Measurements from ENCODE around the gene ACO2.
"Not testable (repeated sequence)": the region's sequence is repeated elsewhere in the genome, so short reads cannot be mapped to it uniquely, and the experiment has no call there.

The ACO2 gene

DNA sequence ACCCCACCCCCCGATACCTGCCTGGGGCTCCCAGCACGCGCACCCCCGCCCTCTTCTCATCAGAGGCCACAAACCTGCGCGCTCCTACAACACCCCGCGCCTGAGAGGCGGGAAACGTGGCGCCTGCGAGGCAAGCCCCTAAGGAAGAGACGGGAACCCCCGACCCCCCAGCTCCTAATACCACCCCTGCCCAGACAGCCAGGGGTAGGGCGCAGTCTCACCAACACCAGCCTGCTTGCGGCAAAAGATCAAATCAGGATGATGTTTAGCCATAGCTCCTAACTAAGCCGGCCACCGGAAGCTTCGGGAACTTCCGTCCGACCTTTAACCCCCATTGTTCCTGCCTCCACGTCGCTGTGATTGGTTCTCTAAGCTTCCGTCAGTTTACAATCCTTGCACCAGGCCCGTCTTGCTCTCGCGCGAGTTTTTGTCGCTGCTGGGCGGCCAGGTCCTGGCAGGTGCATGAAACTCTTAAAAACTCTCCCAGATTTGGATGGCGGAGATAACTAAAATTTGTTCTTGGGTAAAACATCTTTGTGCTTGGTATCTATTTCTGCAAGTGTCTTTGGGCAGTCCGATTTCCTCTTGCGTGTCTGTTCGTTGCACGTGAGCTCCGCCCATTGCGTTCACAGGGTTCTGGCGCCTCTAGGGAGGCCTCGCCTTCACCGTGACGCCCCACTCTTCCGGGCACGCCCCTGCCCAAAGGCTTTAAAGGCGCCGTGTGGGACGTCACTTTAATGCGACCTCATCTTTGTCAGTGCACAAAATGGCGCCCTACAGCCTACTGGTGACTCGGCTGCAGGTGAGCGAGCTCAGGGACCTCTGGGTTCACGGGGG lies at the start of gene ACO2, which contains the start of gene PHF5A:
Gene ACO2, plus strand, starts transcription at position 737 of the 837 bp plus-strand sequence. Its CDS starts 30 bp downstream, at position 767.
Gene PHF5A, minus strand, starts transcription at position 312 of the 837 bp plus-strand sequence. Its CDS starts 39 bp downstream, at position 273.
- peak; percentile 98 for DNase-seq

- DNase-seq = peak; percentile 34
These were observed 43.1 kb upstream of the ACO2 start for GRCh38 chr22:41425660-41426365.

- DNase-seq = no peak
These were observed 39.5 kb upstream of the ACO2 start for GRCh38 chr22:41429232-41429950.

- no peak for DNase-seq
These were observed 39.0 kb upstream of the ACO2 start for GRCh38 chr22:41429951-41430332.

DNA sequence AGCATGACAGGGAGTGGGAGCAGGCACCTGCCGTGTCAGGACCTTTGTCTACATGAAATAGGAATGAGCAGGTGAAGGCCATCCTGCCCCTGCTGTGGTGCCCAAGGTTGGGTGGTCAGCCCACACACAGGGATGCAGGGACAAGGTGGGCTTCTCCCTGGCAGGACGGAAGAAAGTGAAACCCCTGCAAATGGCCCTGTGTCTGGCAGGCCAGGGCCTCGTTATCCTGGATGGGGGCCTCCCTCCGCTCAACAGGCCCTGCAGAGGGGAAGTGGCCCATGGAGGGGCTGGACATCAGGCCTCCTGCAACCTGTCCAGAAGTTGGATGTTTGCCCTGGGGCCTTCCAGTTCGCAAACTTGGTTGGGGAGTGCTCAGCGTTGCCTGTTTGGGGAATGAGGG lies 37.3 kb upstream of the ACO2 start:
- no peak for DNase-seq

- not testable (repeated sequence) for DNase-seq
These were observed 35.4 kb upstream of the ACO2 start for GRCh38 chr22:41433480-41433879.

DNA sequence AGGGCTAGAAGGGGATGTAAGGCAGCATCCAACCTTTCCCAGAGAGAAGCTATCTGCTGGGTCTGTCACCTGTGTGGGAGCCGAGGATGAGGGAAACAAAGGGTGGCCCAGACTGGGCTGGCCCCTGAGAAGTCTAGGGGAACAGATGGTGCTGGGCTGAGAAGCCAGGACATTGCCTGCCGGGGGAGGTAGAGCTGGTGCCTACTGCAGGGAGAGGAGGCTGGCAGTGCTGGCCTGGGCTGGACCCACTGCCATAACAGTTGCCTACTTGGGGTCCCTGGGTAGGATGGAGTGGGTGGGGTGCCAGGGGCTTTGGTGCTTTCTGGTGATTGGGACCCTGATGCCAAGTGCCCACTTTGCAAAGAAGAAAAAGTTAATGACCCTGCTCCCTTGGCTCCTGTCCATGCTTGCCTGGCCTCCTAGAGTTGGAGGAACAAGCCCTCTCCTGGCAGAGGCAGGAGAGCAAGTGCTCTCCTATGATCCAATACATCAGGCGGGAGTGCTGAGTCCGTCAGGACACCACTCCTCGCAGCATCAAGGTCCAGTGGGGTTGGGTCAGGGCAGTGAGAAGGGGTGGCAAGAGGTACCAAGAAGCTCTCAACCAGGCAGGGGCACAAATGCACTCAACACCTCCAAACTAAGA lies 34.4 kb upstream of the ACO2 start:
- not testable (repeated sequence) for DNase-seq

- no peak for DNase-seq
These were observed 33.4 kb upstream of the ACO2 start for GRCh38 chr22:41435560-41435959.

DNA sequence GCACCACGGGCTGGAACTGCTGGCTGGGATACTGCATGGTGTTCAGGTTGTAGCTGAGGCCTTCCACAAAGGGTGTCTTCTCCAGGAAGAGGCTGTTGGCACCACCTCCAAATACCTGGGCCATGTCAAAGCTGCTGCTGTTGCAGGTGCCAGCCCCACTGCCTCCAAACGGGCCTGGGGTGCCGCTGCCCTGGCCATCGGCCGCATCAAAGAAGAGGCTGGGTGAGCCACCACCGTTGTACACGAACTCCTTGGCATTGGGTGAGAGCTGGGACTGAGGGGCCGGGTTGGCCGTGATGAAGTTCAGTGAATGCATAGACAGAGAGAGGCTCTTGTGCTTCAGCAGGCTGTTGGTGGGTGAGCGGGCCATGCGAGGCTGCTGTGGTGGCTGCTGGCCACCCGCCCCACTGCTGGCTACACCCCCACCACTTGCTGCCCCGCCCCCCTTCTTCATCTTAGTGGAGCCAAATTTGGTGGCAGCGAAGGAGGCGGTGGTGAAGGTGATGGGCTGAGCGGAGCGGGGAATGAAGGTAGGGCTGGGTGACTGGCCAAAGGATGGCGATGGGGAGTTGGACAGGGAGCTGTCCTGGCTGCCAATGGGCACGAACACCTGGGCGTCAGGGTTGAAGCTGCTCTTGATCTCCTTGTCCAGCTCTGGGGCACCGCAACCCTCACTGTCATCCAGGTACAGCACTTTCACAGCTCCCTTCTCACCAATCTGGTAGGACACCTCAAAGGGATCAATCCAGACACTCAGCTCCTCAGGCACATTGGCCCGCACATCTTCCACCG lies 32.4 kb upstream of the ACO2 start:
- DNase-seq = no peak

DNA sequence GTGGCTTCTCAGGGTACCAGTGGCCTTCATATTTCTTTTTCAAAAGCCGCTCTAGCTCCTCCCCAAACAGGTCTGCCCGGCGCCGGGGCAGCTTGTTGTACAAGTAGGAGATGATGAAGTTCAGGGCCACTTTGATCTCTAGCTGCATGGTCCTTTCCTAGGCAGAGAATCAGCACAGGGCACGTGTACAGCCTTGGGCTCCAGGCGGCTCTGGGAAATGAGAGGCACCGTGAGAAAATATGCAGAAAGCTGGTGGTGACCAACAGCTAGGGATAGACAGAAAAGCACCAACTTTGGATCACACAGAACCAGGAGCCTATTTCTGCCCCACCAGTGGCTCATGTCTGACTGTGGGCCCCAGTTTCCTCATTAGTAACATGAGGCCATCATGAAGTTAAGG lies 31.7 kb upstream of the ACO2 start:
- DNase-seq = no peak

DNA sequence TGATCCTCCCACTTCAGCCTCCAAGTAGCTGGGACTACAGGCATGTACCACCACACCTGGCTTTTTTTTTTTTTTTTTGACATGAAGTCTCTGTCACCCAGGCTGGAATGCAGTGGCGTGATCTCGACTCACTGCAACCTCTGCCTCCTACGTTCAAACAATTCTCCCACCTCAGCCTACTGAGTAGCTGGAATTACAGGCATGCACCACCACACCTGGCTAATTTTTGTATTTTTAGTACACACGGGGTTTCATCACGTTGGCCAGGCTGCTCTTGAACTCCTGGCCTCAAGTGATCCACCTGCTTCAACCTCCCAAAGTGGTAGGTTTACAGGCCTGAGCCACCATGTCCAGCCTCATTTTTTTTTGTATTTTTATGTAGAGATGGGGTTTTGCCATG lies 28.4 kb upstream of the ACO2 start:
- not testable (repeated sequence) for DNase-seq

DNA sequence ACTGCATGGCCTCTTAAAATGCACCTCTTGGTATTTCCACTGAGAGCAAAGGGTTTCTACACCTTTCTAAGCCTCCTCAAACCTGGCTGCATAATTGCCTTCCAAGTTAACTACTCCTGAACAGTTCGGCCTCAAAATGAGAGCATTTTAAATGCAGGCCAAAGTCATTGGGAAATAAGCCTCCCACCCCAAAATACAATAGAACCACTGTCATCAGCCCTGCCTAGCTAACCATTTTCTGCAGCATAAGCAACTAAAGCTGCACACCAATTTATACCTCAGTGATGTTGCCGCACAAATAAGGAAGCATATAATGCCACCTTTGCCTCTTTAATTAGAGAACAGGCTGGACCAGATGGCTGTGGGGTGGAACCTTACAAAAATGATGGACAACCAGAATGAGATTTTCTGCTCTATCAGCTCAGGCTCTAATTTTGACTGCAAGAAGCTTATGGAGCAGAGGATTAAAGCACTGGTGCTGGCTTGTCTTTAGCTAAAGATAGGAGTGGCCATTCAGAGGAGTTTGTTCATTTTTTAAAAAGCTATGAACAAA lies 26.6 kb upstream of the ACO2 start:
- DNase-seq = no peak

GRCh38 chr22:41444360-41445128 lies 24.4 kb upstream of the ACO2 start:
- DNase-seq = peak; percentile 89

DNA sequence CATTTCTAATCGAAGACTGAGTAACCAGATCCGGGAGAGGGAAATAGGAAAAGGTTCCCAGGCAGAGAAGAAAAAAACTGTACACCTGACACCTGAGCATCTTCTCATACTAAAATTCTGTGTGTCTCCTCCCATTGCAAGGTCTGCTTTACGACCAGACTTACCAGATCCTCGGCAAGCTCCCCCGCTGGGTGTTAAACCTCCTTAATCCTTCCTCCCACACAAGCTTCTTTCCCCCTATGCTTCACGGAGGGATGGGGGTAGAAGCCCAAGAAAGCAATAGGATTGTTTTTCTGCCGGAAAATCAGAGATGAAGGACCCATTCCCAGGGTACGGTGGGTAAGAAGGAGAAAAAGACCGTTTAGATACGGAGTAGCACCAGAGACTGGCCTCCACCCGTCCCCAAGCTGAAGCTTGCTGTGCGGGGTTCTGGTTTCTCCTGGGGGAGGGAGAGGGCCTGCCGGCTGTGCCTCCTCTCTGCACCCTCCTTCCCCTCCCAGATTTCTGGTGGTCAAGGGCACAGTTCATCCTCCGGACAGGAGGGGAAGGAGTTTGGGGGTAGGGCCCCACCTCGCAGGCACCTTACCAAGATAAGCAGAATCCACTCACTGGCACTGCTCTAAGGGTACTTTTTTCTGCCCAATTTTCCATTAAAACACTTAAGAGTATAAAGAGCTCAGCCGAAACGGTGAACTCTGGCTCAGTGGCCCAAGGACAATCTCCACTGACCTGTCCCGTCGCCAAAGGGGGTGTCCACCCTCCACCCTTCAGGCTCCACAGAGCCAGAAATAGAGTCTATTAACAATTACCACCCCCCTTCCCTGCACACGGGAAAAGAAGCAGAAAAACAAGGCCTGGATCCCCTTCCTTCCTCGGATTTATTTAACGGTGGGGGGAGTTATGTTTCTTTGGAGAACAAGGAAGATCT lies 23.5 kb upstream of the ACO2 start:
- peak; percentile 41 for DNase-seq

DNA sequence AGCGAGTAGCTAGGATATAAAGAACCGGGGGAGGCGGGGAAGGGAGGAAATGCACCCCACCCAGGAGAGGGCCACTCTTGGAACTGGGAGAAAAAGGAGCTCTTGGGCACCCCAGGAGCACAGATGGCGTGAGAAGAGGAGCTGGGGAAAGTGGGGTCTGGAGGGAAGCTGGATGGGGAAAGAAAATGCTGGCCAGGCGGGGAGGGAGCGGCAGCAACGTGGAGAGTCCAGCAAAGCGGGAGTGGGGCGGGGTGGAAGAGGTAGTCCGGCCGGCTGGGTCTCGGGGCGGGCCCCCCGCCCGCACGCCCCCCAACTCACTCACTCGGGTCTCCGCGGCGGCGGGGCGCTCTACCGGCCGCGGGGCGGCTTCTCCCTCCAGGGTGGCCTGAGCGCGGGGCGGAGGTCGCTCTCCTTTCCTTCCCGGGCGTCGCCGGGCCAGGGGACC lies 22.8 kb upstream of the ACO2 start:
- DNase-seq = peak; percentile 7

- peak; percentile 95 for DNase-seq
These were observed 22.1 kb upstream of the ACO2 start, which contains the start of gene TOB2 for GRCh38 chr22:41446639-41447434. TOB2 (minus strand) TSS chr22:41446801; CDS start chr22:41437345, 9,456 bp downstream.

GRCh38 chr22:41447435-41448188 lies 21.3 kb upstream of the ACO2 start:
- peak; percentile 69 for DNase-seq
